ENCODE results near the gene ACACB. TPM values are rescaled to one million over a fixed set of nuclear protein-coding genes. Genes with fewer than 3 reads are reported as not detected.

The ACACB gene
- total RNA-seq, 1 experiment from 2014 or later = 20.0 TPM

DNA sequence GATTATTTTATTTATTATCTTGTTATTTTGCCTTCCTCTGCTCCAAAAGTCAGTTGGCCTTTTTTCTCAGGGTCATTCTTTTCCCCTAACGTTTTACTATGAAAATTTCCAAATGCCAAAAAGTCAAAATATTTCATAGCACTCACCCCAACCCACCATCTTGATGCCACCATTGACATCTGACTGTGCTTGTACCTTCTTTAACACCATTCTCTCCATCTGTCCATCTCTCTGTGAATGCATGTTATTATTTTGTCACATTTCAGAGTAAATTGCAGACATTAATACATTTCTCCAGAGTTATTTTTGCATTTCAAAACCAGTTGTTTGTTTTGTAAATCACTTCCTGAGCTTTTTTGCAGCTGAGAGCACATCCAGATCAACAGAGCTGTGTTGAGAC, 154.1 kb downstream of the ACACB start:
- Mint-ChIP-seq H3K4me1 (peaks cover 8% of the 10 kb centered on the region), H3K36me3 (peaks cover 4% of the 10 kb centered on the region; the same call in 1 of the 2 replicates), H3K27ac (no peak overlapping the region), H3K4me3 (no peak overlapping the region), H3K9me3 (peaks cover 13% of the 10 kb centered on the region), H3K27me3 (ENCODE audit: low read depth) (peaks cover 10% of the 10 kb centered on the region)
- TF ChIP-seq NR1H2 (CRISPR knock-in tag; IDR thresholded peaks at IDR 0.05) (no peak), GRHL2 (CRISPR knock-in tag; IDR thresholded peaks at IDR 0.05; ENCODE audit: insufficient replicate concordance, severe bottlenecking) (no peak), ZNF416 (CRISPR knock-in tag; IDR thresholded peaks at IDR 0.05) (no peak), TEAD4 (CRISPR knock-in tag; IDR thresholded peaks at IDR 0.05) (no peak), SOX15 (CRISPR knock-in tag; IDR thresholded peaks at IDR 0.05) (no peak)
- ChIA-PET CTCF (no interaction called here), POLR2A (interaction anchor here (0.6 kb wide), 1 partner anchor 109 kb away, joined by 6 read pairs; no protein-coding TSS in a partner anchor)
- no peak for DNase-seq (ENCODE audit: low spot score)
- no peak for ATAC-seq

DNA sequence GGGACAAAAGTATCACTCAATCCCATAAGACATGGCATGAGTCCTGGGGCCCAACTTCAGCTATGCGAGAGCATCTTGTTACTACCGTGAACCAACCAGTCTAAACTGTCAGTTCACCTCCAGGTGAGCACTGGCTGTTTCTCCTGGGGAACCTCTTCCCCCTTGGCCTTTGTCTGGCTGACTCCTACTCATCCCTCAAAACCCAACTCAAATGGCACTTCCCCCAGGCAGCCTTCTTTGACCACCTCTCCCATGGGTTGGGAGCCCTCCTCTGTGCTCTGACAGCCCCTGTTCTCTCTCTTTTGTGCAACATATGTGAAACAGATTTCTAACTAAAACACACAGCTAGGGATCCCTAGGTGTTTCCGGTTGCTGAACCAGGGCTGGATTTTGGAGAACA, 155.0 kb downstream of the ACACB start:
- Mint-ChIP-seq H3K27ac (no peak overlapping the region), H3K27me3 (ENCODE audit: low read depth) (peaks cover 10% of the 10 kb centered on the region), H3K4me1 (peaks cover 8% of the 10 kb centered on the region), H3K9me3 (peaks cover 13% of the 10 kb centered on the region), H3K36me3 (peaks cover 4% of the 10 kb centered on the region; the same call in 1 of the 2 replicates), H3K4me3 (no peak overlapping the region)
- ATAC-seq (no peak), DNase-seq (ENCODE audit: low spot score) (no peak)
- POLR2A ChIA-PET = interaction anchor here (0.6 kb wide), 1 partner anchor 108 kb away, joined by 6 read pairs; no protein-coding TSS in a partner anchor
- no peak for TF ChIP-seq NFE2L1 (CRISPR knock-in tag; IDR thresholded peaks at IDR 0.05)
- TF ChIP-seq AFF4 (CRISPR knock-in tag; IDR thresholded peaks at IDR 0.05; ENCODE audit: borderline replicate concordance) = no peak
- TF ChIP-seq, protein P1, sequence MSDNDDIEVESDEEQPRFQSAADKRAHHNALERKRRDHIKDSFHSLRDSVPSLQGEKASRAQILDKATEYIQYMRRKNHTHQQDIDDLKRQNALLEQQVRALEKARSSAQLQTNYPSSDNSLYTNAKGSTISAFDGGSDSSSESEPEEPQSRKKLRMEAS (CRISPR knock-in tag; IDR thresholded peaks at IDR 0.05) = no peak
- no peak for TF ChIP-seq ZNF532 (CRISPR knock-in tag; IDR thresholded peaks at IDR 0.05; ENCODE audit: borderline replicate concordance)
- TF ChIP-seq SMAD4 (CRISPR knock-in tag; IDR thresholded peaks at IDR 0.05) = no peak
- CTCF ChIA-PET = no interaction called here

- H3K4me3 Mint-ChIP-seq = peak overlapping the region; percentile 53
These were observed 157.0 kb downstream of the ACACB start for GRCh38 chr12:109273354-109273753.

More at GRCh38 chr12:109273354-109273753, 157.0 kb downstream of the ACACB start:
- POLR2A ChIA-PET = no interaction called here
- TF ChIP-seq, protein P1 (CRISPR knock-in tag; IDR thresholded peaks at IDR 0.05) = peak; percentile 76
- no peak for TF ChIP-seq EMX1 (CRISPR knock-in tag; IDR thresholded peaks at IDR 0.05)
- TF ChIP-seq ZNF138 (CRISPR knock-in tag; conservative IDR thresholded peaks at IDR 0.05) = 0 out of 2 replicates have a peak, but pooled peaks have one; percentile 35
- Mint-ChIP-seq H3K27me3 (ENCODE audit: low read depth) (peaks cover 10% of the 10 kb centered on the region), H3K9me3 (peaks cover 13% of the 10 kb centered on the region), H3K27ac (no peak overlapping the region), H3K4me1 (peaks cover 15% of the 10 kb centered on the region), H3K36me3 (peaks cover 4% of the 10 kb centered on the region; the same call in 1 of the 2 replicates)
- ATAC-seq = peak; percentile 87
- CTCF ChIA-PET = interaction anchor here (0.6 to 3.1 kb wide), 8 partner anchors 9 to 376 kb away, joined by 3 to 18 read pairs (median 4); partner anchors contain the start of gene FOXN4
- DNase-seq (ENCODE audit: low spot score) = peak; percentile 73
